ENCODE results near the gene MICA.

The MICA gene

DNA sequence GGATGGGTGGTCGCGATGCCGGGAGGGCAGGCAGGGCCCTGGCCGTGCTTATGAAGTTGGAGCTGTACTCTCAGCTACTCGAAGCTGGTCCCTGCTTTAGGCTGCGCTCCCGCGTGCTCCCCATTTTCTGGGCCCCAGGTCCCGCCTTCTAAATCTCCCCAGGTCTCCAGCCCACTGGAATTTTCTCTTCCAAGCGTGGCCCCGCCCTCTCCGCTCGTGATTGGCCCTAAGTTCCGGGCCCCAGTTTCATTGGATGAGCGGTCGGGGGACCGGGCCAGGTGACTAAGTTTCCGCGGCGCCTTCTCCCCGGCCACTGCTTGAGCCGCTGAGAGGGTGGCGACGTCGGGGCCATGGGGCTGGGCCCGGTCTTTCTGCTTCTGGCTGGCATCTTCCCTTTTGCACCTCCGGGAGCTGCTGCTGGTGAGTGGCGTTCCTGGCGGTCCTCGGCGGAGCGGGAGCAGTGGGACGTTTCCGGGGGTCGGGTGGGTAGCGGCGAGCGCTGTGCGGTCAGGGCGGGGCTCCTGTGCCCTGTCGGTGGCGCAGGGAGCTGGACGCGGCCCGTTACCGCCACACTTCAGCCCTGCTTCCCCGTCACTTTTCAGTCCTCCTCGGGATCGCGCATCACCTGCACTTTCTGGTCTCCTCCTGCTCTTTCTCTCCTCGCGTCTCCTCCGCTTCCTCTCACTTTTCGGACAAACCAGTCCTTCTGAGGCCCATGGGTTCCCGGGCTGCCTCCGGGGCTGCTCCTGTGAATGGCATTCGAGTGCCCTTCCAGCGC is at the start of gene MICA:
Gene MICA, plus strand, starts transcription at position 313 of the 778 bp plus-strand sequence. Its CDS starts 38 bp downstream, at position 351.
- DNase-seq = peak; percentile 69 to 71

DNA sequence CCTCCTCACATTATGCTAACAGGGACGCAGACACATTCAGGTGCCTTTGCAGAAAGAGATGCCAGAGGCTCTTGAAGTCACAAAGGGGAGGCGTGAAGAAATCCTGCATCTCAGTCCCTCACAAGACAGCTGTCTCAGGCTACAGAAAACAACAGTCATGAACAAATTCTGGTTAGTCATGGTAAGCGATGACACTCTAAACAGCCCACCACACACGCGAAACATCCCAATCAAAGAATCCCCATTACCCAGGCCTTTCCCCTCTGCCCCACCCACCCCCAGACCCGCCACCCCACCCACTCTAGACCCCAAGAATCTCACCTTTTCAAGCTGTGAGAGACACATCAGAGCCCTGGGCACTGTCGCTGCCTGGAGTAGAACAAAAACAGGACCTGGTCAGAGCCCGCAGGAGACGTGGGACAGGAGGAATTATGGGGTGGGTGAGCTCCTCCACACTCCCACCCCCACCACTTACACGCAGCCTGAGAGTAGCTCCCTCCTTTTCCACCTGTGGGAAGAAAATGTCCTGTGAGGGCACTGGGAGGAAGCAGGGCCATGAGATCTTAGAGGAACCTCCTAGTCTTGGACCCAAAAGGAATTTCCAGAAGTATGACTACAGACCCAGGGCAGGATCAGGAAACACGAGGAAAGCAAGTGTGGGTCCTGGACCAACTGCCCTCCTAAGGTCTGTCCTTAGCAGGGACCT is 49.1 kb upstream of the MICA start:
- DNase-seq = peak; percentile 25 to 40

DNA sequence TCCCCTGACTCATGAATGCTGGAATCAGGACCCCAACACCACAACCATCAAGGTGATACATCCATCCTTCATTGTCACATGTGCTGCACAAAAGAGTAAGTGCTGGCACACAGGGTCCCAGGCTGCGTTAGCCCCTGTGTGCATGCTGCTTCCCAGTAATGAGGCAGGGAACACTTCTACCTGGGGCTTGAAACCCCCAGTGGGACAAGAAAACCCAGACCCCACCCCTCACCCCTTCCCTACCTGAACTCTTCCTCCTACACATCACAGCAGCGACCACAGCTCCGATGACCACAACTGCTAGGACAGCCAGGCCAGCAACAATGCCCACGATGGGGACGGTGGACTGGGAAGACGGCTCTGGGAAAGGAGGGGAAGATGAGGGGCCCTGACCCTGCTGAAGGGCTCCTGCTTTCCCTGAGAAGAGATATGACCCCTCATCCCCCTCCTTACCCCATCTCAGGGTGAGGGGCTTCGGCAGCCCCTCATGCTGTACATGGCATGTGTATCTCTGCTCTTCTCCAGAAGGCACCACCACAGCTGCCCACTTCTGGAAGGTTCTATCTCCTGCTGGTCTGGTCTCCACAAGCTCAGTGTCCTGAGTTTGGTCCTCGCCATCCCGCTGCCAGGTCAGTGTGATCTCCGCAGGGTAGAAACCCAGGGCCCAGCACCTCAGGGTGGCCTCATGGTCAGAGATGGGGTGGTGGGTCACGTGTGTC is 48.4 kb upstream of the MICA start:
- DNase-seq = peak; percentile 13 to 43

DNA sequence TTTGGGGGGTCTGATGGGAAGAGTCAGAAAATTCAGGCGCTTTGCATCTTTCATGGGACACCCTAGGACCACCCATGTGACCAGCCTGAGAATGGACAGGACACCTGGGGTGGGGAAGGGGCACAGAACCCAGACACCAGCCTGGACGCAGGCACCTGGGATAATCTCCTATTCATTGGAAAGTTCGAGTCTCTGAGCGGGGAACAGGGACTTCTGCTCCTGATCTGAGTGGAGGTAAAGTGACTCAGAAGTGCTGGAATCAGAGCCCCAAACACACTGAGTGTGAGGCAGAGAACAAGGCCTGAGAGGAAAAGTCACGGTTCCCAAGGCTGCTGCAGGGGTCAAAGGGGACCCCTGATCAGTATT is 47.8 kb upstream of the MICA start:
- peak; percentile 16 to 31 for DNase-seq

DNA sequence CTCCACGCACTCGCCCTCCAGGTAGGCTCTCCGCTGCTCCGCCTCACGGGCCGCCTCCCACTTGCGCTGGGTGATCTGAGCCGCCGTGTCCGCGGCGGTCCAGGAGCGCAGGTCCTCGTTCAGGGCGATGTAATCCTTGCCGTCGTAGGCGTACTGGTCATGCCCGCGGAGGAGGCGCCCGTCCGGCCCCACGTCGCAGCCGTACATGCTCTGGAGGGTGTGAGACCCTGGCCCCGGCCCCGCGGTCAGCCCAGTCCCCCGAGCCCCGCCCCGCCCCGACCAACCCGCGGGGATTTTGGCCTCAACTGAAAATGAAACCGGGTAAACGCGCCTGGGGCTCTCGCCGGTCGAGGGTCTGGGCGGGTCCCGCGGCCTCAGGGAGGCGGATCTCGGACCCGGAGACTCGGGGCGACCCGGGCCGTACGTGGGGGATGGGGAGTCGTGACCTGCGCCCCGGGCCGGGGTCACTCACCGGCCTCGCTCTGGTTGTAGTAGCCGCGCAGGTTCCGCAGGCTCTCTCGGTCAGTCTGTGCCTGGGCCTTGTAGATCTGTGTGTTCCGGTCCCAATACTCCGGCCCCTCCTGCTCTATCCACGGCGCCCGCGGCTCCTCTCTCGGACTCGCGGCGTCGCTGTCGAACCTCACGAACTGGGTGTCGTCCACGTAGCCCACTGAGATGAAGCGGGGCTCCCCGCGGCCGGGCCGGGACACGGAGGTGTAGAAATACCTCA is 47.0 kb upstream of the MICA start:
- DNase-seq = peak; percentile 50 to 60

DNA sequence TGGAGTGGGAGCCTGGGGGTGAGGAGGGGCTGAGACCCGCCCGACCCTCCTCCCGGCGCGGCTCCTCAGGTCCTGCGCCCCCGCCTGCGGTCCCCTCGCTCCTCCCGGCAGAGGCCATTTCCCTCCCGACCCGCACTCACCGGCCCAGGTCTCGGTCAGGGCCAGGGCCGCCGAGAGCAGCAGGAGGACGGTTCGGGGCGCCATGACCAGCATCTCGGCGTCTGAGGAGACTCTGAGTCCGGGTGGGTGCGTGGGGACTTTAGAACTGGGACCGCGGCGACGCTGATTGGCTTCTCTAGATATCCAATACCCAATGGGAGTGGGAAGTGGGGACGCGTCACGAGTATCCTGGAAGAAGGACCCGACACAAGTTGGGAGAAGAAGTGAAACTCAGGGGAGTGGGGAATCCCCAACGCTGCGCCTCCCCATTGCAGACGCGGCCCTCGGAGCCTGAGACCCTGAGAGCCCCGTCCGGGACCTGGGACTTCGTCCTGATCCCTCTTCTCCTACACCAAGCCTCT is 46.4 kb upstream of the MICA start, which contains the start of gene HLA-B:
Gene HLA-B, minus strand, starts transcription at position 234 of the 521 bp plus-strand sequence. Its CDS starts 21 bp downstream, at position 213.
- peak; percentile 85 to 95 for DNase-seq

DNA sequence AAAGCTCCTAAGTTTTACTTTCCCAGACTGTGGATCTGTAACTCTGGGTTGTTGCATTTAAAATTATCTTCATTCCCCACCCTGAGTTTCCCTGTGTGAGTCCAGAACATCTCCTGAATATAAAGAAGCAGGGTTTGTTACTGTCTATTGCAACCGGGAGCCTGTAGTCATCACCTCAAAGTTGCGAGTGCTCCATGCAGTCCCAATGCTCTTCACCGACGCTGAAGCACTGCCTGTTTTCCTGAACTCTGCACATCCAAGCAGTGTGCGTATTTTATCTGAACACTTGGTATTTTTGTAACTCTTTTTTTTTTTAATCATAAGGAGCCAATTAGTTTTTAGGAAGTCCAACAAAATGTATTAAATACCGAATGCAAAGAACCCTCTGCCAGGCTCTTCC is 45.5 kb upstream of the MICA start:
- no peak for DNase-seq

DNA sequence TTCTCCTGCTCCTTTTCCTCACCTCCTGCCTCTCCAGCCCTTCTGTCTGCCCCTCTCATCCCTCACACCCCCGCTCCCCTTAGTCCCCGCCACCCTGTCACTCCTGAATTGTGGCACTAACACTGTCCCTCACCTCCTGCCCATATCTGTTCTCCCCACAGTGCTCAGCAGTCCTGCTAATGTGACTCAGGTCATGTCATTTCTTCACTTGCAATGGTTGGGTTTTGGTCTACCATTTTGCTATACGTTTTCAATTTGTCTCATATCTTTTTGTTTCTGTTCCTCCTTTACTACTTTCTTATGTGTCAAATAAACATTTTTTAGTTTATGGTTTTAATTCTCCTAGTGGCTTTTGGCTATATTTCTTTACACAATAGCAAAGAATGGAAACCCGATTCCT is 45.1 kb upstream of the MICA start:
- no peak for DNase-seq

DNA sequence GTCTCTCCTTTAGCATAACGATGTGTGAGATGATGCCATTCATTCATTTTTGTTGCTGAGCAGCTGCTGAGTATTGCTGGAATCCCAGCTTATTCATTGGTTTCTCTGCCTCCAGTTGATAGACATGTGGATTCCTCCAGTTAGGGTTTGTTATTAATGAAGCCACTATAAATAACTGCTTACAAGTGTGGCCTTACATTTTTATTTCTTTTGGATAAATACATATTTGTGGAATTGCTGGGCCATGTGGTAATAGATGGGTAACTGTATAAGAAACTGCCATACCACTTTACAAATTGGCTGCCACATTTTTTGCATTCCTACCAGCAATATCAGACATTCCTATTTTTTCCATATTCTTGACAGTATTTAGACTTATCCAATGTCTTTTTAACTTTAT is 43.8 kb upstream of the MICA start:
- DNase-seq = no peak

DNA sequence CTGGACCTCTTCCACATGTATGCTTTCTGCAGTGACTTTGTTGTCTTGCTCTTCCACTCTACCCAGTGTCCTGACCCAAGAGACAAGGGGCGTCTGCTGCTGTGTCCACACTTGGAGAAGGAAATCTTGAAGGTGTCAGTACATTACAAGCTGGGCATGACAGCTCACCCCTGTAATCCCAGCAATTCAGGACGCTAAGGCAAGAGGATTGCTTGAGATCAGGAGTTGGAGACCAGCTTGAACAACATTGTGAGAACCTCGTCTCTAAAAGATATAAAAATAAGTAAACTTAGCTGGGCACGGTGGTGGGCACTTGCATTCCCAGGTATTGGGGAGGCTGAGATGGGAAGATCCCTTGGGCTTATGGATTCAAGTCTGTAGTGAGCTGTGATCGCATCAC is 40.6 kb upstream of the MICA start:
- DNase-seq = no peak

DNA sequence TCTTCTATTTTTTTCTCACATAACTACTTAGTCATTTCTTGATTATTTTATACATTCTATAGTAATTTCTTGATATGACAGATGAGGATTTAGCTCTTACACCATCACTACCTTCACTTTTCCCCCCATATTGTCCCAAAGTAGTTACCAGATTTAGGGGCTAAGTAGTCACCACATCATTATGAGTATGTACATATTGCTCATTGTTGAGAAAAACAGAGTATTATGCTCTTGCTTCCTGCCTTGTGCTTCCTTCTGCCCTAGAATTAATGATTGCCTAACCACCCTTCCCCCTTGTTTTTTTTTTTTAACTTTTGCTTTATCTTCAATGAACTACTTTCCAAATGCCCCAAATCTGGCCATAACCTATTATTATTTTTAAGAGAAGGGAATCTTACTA is 39.6 kb upstream of the MICA start:
- DNase-seq = no peak

DNA sequence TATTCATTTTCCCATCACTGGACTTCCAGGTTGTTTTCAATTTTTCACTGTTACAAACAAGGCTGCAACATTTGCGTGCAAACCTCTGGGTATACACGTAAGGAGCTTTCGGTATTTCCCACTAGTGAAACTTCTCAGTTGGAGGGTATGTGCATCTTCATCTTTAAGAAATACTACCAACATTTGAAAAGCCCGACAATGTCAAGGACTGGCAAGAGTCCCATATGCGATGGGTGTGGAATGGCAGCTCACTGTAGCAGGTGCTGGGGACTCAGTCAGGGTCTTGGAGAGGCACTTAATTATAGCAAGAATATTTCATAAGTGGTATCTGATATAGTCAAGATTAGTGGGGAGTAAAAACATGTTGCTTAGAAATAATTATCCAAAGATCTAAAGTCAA is 37.5 kb upstream of the MICA start:
- DNase-seq = no peak

DNA sequence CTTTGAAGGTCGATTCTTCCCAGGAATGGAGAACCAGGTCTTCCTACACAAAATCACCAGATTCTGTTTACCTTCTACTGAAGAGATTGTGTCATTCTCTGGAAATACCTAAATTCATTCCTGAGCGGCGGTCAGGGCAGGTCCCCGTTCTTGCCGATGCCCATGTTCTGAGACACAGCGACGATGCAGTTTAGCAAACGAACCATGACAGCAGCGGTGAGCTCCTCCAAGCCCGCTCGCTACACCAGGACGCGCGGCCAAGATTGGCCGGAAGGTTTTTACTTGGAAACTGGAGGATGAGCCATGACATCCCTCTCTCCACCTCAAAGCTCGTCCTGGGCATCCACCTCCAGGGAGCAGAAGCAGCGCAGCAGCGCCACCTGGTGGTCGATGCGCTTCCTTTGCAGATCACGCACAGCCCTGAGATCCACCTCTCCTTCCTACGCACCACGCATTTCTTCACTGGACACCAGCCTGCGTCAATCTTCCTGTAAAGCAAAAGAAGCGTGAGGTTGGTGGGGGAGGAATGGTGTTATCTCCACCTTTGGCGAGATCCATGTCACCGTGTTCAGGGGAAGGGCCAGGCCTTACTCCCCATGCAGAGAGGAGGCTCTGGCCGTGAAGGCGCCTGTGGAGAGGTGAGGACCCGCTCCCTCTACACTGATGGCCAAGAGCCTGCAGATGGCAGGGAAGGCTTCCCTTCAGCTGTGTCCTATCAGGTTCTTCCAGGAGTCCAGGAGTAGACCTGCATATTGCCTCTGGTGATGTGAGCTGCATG is 36.5 kb upstream of the MICA start:
- peak; percentile 86 to 88 for DNase-seq

DNA sequence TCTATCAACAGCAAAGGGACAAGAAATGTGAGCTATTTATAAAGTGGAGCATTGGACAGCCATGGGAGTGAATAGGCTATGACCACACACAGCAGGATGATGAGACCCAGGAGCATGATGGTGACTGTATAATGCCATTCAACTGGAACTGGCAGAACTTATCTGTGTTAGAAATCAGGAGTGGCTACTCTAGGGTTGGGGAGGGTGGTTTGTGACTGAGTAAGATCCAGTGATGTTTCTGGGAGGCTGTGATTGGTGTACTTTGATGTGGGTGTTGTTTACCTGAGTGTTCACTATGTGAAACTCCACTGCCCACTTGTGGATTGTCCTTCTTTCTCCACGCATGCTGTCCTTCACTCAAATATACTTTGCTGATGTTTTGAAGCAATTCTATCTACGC is 34.9 kb upstream of the MICA start:
- no peak for DNase-seq

DNA sequence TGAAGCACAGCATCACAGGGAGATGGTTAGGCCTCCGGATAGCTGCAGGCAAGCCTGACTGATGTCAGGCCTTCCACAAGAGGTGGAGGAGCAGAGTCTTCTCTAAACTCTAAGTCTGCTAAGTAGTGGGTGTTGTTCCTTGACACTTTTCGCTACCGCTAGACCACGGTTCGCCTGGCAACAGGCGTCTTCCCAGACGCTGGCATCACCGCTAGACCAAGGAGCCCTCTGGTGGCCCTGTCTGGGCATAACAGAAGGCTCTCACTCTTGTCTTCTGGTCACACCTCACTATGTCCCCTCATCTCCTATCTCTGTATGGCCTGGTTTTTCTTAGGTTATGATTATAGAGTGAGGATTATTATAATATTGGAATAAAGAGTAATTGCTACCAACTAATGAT is 29.3 kb upstream of the MICA start:
- DNase-seq = peak in 1 of 2 donors; percentile 54

DNA sequence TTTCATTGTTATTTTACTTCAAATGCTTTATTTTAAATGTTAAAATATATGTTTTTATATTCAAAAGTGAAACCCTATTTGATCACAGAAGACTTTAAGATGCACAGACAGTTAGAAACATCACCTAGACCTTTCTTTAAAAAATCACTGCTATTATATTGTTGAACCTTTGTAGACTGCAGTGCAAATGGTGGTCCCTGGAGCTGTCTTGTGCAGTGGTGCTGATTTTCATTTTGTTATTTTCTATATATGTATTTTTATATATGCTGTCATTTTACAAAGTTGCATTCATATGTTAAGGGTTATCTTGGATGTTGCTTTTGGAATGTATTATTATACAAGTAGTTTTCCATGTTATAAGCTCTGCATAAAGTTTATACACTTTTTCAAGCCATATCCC is 27.7 kb upstream of the MICA start:
- DNase-seq = no peak

DNA sequence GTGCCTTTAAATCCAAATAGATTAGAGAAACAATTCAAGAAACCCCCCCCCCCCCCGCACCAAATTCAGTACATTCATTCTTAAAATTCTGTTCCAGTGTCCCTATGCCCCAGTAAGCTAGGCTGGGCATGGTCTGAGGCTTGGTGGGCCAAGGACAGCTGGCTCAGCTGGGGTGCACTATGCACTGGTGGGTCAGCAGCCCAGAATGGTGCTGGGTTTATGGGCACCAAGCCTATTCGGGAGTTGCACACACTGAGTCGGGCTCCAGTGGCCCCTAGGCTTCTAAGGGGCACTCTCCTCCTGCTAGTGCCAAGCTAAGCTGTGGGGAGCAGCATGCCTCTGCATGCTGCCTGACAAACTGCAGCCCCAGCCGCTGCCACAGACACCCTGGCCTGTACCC is 26.4 kb upstream of the MICA start:
- DNase-seq = no peak

DNA sequence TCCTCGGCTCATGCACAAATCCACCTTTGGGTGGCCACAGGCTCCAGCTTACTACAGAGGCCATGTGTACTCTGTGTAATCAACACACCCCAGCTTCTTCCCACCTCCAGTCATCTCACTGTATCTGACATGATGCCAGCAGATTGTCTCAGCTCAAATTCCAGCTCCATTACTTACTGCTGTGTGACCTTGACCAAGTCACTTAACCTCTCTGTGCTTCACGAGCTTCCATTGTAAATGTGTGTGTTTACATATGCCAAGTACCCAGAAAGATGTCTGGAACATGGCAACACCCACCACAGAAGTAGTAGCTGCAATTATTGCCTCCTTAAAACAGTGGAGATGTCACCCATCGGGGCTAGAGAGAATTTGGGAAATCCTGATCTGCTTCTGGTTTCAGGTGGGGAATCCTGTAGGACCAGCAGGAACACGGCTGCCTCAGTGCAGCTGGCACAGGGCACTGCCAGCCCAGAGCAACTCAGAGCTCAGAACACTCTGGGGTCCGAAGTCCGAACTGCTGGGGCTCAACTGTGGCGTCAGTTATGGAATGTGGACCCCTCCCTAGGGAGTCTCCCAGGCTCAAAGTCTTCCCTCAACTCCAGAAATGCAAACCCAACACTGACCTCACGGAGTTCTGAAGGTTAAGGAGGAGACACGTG is 25.2 kb upstream of the MICA start:
- DNase-seq = no peak

DNA sequence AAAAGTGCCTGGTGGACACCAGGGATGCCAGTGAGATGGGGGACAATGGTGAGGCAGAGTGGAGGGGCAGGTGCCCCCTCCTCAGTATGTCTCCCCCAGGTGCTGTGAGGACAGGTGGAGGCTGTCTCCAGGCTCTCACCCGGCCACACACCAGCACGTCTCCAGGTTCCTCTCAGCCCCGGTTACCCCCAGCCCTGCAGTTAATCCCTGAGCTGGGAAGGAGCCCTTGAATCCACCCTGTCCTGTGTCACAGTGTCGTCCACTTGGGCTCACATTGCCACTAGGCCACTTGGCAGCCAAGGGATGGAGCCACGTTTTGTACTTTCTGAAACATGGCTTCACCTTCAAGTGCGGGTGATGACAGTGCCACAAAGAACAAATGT is 24.7 kb upstream of the MICA start:
- DNase-seq = no peak

DNA sequence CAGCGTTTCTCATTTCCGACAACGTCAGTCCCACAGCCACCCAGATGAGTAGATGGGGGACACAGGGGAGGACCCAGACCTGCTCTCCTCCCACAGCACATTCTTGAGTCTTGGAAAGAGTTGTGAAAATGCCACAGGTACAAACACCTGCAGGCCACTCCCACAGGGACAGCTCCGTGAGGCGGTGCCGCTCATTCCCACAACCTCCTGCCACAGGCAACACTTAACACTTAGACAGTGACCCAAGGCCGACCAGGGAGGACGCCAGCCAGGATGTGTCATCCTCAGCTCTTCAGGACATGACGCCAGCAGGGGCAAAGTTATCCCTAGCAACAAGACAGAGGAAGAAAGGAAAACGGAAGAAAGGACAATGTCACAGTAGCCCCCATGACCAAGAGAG is 23.5 kb upstream of the MICA start:
- no peak for DNase-seq

DNA sequence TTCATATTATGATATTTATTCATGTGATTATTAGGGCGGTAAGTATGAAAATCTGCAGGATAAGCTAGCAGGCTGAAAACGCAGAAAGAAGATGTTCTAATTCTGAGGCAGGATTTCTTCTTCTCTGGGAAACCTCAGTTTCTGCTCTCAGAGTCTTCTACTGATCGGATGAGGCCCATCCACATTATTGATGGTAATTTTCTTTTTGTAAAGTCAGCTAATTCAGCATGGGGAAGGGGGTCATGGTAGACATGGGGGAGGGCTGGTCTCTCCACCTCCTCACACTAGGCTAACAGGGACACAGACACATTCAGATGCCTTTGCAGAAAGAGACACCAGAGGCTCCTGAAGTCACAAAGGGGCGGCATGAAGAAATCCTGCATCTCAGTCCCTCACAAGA is 21.7 kb upstream of the MICA start:
- no peak for DNase-seq

DNA sequence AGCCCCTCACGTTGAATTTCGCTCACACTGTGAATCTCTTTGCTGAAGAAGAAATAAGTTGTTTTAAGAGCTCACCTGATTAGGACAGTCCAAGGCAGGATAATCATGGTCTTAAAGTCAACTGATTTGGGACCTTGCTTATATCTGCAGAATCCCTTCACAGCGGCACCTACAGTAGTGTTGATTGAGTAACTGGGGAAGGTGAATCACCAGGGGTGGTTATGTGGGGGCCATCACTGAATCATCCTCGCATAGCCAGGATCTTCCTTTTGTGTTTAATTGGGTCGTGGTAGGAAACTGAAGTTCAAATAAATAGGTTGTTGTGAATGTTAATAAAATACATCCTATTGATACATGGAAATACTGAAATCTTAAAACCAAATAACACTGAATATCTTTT is 20.2 kb upstream of the MICA start:
- no peak for DNase-seq

Measured in CD4-positive, alpha-beta T cell treated with Interleukin-1 beta for 1 hour (primary cell).